OCI-LY7 (cell line): ENCODE results near the gene ZBED1.

ENCODE experiments used
- CTCF ChIP-seq: fragments of 200-600 bp; sonication (generic); conservative IDR thresholded peaks from 2 replicates; pipeline ENCODE4 v1.5.1; 2014; ENCODE audit warnings: mild to moderate bottlenecking, antibody characterized with exemption, low read length, moderate library complexity, mixed read lengths
- EZH2phosphoT487 ChIP-seq: fragments of 200-600 bp; sonication (generic); IDR thresholded peaks from 2 replicates; pipeline ENCODE4 v1.6.1; 2018; ENCODE audit warnings: low read depth, borderline replicate concordance, mild to moderate bottlenecking, mixed run types, antibody characterized with exemption, low read length, moderate library complexity, mixed read lengths

DNA sequence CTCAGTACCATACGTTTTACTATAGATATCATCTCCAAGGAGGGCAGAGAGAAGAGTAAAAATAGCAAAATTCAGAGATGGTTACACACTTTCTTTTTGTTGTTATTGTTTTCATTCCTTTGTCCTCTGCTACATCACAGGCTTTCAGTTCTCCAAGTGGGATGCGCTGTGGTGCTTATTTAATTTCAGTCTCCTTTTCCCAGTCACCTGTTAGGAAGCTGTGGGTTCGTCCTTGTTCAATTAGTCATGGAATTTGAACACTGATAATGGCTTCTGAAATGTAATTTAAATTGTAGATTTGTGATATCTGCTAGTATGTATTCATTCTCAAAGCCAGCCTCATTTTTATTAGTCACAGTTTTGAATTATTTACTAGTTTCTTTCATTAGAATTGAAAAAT lies 38.8 kb upstream of the ZBED1 start:
- TF ChIP-seq CTCF (no peak), EZH2phosphoT487 (no peak)
